ENCODE measurements around the gene CHCHD3. TPM values are rescaled to one million over a fixed set of nuclear protein-coding genes. Genes with fewer than 3 reads are reported as not detected.

CHCHD3 gene
- total and polyA plus RNA-seq, 2 of the 4 experiments (the other 2 are of a cell fraction) = 56.9 to 141 TPM

DNA sequence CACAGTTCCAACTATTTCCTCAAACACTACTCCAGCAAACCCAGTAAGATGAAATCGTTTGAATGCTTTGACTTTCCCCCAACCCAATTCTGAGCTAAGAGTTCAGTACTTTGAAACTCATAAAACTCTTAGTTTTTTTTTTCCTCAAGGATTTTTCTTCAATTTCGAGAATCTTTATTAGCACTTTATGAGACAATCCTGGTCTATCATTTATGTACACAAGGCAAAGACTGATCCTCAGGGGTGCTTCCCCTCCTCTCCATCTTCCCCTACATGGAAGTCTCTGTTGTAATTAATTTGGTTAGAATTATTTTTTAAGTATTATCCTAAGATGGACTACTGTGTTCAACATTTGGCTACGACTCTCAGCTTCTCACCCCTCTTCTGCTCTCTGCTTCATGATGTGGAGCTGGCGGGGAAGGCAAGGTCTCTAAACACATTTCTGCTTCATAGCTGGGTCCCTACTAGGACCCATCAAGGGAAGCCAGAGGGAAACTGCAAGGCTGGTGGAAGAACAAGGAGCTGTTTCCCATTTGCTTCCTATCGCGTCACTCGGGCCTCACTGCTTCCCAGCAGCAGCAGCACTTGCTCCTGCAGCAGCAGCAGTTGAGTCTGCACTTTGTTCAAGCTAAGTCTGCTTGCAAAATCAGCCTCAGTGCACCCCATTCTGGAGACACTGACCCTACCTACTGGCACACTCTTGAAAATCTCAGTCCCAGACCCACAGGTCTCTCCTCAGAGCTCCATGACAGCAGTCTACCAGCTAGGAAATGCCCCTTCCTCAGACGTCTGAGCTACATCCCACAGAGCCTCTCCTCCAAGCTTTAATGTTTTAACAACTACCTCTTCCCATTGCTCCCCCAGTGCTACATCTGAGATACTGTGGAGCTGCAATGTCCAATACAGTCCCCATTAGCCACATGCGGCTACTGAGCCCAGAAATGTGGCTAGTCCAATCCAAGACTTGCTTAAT lies 90.0 kb downstream of the CHCHD3 start (continued):
- TF ChIP-seq MXI1 (IDR thresholded peaks at IDR 0.05; ENCODE audit: borderline replicate concordance, low read depth, low read length) (no peak), POLR2A (IDR thresholded peaks at IDR 0.05; ENCODE audit: low read depth, low read length) (no peak)

- BruUV-seq (replicated peaks) = no TSS peak
- TF ChIP-seq FOS (IDR thresholded peaks at IDR 0.05; ENCODE audit: low read depth, low read length) (no peak), SMC3 (IDR thresholded peaks at IDR 0.05; ENCODE audit: low read depth, low read length) (no peak)
- Histone ChIP-seq H2AFZ (replicated peaks; ENCODE audit: low read length, poor library complexity) (no peak overlapping the region), H3K79me1 (ENCODE audit: low read depth in 1 of 2, low read length in 2 of 2) (peaks cover 23 to 29% of the 10 kb centered on the region in 2 experiments), H4K91ac (ENCODE audit: insufficient read depth, low read depth, low read length) (no peak overlapping the region), H3K27ac (ENCODE audit: insufficient read depth, low read length) (no peak overlapping the region), H3K4me2 (ENCODE audit: low read depth, low read length) (no peak overlapping the region), H3K23ac (ENCODE audit: low read depth, low read length) (no peak overlapping the region), H2BK20ac (ENCODE audit: low read depth, low read length) (no peak overlapping the region), H2AK9ac (replicated peaks; ENCODE audit: low read depth, low read length, poor library complexity) (no peak overlapping the region), H2AK5ac (ENCODE audit: low read depth, low read length) (no peak overlapping the region), H3K4me3 (ENCODE audit: insufficient read depth, low read depth, low read length) (no peak overlapping the region), H3K9me1 (ENCODE audit: insufficient read depth, low read length) (no peaks in the 10 kb centered on the region), H3K9ac (ENCODE audit: low read depth, low read length) (no peak overlapping the region), H3K56ac (ENCODE audit: extremely low read depth, insufficient read depth, low read length) (no peak overlapping the region), H3K9me3 (ENCODE audit: control insufficient read depth, insufficient read depth, low read length) (no peaks in the 10 kb centered on the region), H3K27me3 (ENCODE audit: control insufficient read depth, insufficient read depth, low read length) (no peaks in the 10 kb centered on the region), H4K20me1 (ENCODE audit: insufficient read depth, low read length) (peaks cover 6% of the 10 kb centered on the region; the same call in 1 of the 2 replicates), H3K18ac (ENCODE audit: low read depth, low read length) (no peak overlapping the region), H2BK15ac (ENCODE audit: low read depth, low read length) (no peak overlapping the region), H2BK120ac (ENCODE audit: low read depth, low read length) (no peak overlapping the region), H3K36me3 (ENCODE audit: control insufficient read depth, insufficient read depth, low read length) (no peaks in the 10 kb centered on the region), H2BK5ac (ENCODE audit: low read depth, low read length, poor library complexity, severe bottlenecking) (no peak overlapping the region), H3K4ac (ENCODE audit: low read depth, low read length) (no peak overlapping the region), H4K5ac (ENCODE audit: low read depth, low read length) (no peak overlapping the region), H4K8ac (ENCODE audit: low read depth in 2 of 2, low read length in 2 of 2) (no peak overlapping the region), H3K14ac (replicated peaks; ENCODE audit: low read depth, low read length) (no peak overlapping the region), H3K4me1 (ENCODE audit: control insufficient read depth, insufficient read depth, low read length) (no peaks in the 10 kb centered on the region)
- no peak for DNase-seq
- no CpG with 5 or more reads among the region's 1 CpG for WGBS, 2 experiments (ENCODE audit: extremely low coverage in 2 of 2, insufficient read length in 1 of 2)
- dilution Hi-C loops (cut with HindIII; ENCODE audit: low sequenced_read_pairs, unreplicated experiment) = no loop called here
- ChIA-PET CTCF (no interaction called here), POLR2A (ENCODE audit: unreplicated experiment) (no interaction called here)
- intact Hi-C loops (cut with micrococcal nuclease) = no loop called here
- no peak for ATAC-seq (ENCODE audit: low read depth)
- in situ Hi-C loops (cut with MboI; ENCODE audit: low sequenced_read_pairs) = no loop called here
Measured at GRCh38 chr7:132988117-132988516, 93.8 kb downstream of the CHCHD3 start.
